ENCODE measurements around the gene SREK1.

Gene SREK1

DNA sequence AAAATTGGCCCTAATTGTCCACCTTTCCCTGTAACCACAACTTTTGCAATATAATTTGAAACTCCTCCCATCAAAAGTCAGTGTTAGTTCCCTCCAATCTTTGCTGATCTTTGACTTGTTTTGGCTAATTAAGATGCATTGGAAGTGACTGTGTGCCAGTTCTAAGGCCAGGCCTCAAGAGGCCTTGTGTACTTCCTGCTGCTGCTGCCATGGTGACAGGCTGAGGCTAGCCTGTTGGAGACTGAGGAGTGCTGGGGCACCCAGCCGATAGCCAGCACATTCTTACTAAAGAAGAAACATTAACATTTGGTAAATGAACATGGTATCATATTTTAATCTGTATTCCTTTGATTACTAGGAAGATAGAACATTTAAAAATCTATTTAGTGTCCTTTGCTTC is 86.5 kb downstream of the SREK1 start:
- Histone ChIP-seq H3K4me3 (ENCODE audit: low read depth, low read length) (no peak overlapping the region), H3K36me3 (no peaks in the 10 kb centered on the region), H3K27ac (no peak overlapping the region), H3K9me3 (ENCODE audit: severe bottlenecking) (peaks cover 7% of the 10 kb centered on the region), H3K27me3 (ENCODE audit: insufficient read depth, low read depth, severe bottlenecking) (no peaks in the 10 kb centered on the region)
- no peak for DNase-seq
- TF ChIP-seq, protein P1, sequence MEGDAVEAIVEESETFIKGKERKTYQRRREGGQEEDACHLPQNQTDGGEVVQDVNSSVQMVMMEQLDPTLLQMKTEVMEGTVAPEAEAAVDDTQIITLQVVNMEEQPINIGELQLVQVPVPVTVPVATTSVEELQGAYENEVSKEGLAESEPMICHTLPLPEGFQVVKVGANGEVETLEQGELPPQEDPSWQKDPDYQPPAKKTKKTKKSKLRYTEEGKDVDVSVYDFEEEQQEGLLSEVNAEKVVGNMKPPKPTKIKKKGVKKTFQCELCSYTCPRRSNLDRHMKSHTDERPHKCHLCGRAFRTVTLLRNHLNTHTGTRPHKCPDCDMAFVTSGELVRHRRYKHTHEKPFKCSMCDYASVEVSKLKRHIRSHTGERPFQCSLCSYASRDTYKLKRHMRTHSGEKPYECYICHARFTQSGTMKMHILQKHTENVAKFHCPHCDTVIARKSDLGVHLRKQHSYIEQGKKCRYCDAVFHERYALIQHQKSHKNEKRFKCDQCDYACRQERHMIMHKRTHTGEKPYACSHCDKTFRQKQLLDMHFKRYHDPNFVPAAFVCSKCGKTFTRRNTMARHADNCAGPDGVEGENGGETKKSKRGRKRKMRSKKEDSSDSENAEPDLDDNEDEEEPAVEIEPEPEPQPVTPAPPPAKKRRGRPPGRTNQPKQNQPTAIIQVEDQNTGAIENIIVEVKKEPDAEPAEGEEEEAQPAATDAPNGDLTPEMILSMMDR (IDR thresholded peaks at IDR 0.05; ENCODE audit: low read depth, low read length), result no peak

DNA sequence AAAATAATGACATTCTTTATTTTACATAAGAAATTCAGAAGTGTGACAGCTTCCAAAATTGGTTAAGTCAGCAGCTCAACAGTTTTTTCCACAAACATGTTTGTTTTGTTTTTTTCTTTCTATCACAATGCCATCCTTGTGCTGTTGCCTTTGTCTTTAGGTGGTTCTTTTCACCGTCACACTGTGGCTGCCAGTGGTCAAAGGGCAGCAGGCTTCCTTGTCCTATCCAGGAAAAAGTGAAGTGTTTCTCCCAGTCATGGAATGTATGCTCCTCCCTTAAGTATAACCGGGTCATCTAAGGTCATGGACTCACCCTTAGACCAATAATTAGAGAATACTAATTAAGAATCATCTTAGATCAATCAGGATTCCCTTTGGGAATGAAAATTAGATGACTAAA is 87.4 kb downstream of the SREK1 start:
- H3K9me3 ChIP-seq (ENCODE audit: severe bottlenecking), result no peaks in the 10 kb centered on the region

DNA sequence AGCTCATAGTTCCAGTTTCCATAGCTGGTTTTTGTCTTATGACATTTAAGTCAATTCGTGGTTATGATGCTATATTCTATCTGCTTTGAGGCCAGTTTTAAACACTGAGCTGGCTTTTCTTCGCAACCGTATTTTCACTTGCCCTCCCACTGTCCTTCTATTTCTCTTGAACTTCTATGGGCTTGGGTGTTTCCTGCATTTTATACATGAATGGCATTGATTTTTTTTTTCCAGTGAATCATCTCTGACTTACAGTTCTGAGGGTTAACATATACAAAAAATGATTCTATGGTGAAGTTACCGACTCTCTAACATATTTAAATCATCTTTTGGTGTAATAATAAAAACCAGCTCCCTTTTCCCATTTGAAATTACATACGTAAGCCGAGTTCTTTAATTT is 88.2 kb downstream of the SREK1 start:
- H3K27me3 ChIP-seq (ENCODE audit: insufficient read depth, low read depth, severe bottlenecking), result no peaks in the 10 kb centered on the region
- TF ChIP-seq, protein P1 (IDR thresholded peaks at IDR 0.05; ENCODE audit: low read depth, low read length), result no peak

More for the DNA sequence above, 87.4 kb downstream of the SREK1 start:
- Histone ChIP-seq H3K36me3 (no peaks in the 10 kb centered on the region), H3K27me3 (ENCODE audit: insufficient read depth, low read depth, severe bottlenecking) (no peaks in the 10 kb centered on the region), H3K27ac (no peak overlapping the region), H3K4me3 (ENCODE audit: low read depth, low read length) (no peak overlapping the region)
- TF ChIP-seq, protein P1 (IDR thresholded peaks at IDR 0.05; ENCODE audit: low read depth, low read length), result no peak
- no peak for DNase-seq

DNA sequence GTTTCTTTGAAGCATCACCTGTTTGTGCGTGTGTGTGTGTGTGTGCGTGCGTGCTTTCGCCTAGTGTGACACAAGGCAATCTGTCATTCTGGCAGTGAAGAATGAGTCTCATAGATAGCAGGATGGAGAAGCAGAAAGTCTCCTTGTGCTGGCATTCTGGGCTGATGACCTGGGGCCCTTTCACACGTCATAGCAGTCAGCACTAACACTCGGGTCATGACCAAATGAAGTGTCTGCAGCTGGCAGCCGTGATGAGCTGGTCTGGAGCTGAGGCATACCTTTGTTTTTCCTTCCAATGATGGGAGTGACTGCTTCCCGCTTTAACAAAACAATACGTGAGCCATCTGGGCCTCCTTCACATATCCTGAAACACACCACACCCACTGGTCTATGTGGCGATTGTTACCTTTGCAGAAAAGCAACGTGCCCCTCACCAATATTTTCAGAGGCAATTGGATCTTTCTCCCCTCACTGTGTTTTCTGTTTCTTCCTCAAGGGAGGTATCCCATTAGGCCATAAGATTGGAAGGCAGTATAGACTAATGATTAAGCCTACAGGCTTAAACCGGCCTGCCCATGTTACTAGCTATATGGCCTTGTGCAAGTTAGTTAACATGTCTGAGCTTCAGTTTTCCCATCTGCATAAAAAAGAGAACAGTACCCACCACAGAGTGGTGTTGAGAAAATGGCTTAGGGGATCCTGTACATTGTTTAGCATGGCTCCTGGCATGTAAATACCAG is 88.8 kb downstream of the SREK1 start:
- no peaks in the 10 kb centered on the region for H3K27me3 ChIP-seq (ENCODE audit: insufficient read depth, low read depth, severe bottlenecking)
- no peak overlapping the region for H3K27ac ChIP-seq
- no peak overlapping the region for H3K4me3 ChIP-seq (ENCODE audit: low read depth, low read length)
- H3K36me3 ChIP-seq, result no peaks in the 10 kb centered on the region
- no peak for DNase-seq
- no peaks in the 10 kb centered on the region for H3K9me3 ChIP-seq (ENCODE audit: severe bottlenecking)
- TF ChIP-seq, protein P1 (IDR thresholded peaks at IDR 0.05; ENCODE audit: low read depth, low read length), result no peak

More for the DNA sequence above, 88.2 kb downstream of the SREK1 start:
- Histone ChIP-seq H3K36me3 (no peaks in the 10 kb centered on the region), H3K4me3 (ENCODE audit: low read depth, low read length) (no peak overlapping the region), H3K27ac (no peak overlapping the region), H3K9me3 (ENCODE audit: severe bottlenecking) (no peaks in the 10 kb centered on the region)
- no peak for DNase-seq
